HG03354 (cell line): ENCODE measurements around the gene TCOF1.
"Not testable (repeated sequence)": the region's sequence is repeated elsewhere in the genome, so short reads cannot be mapped to it uniquely, and the experiment has no call there.

ENCODE experiments used
- ATAC-seq: cut with Tn5 transposase; IDR thresholded peaks from one replicate; pipeline ENCODE4 v1.9.1; 2021; ENCODE audit warnings: mild to moderate bottlenecking; ENCODE audit not compliant: unreplicated experiment, poor library complexity, severe bottlenecking

TCOF1 gene

DNA sequence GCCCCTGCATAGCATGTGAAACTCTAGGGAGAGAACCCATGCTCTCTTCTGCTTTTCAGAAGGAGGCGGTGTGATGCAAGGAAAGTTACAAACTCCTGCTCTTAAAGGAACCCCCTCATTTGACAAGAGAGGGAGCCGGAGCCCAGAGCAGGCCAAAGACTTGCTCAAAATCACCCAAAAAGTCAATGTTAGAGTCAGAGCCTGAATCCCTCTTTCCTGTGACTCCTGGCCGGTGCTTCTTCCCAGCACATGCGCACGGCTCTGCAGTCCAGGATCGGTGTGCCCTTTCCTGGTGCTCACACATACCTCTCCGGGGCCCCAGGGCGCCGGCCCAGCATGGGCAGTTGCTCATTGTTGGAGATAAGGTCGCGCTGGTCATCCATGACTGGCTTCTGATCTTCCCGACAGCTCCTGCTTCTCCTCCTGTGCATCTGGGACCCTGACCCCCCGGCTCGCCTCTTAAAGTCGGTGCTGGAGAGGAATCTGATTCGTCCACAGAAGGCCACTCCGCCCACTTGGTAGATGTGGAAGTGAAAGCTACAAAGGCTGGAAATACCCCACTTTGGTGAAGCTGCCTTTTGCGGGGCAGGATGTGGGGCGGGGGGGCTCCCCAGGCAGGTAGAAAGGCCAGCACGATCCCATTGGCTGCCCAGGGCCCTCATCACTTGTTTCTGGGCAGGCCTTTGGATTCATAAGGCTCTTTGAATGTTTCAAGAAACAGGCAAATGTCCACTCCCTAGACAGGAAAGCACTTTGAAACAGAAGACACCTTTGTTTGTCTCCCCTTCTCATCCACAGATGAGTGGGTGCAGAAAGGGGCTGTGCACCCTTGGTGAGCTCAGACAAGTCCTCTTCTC is 55.0 kb downstream of the TCOF1 start, which contains the start of gene CD74:
Gene CD74, minus strand, starts transcription at position 592 of the 857 bp plus-strand sequence. Its CDS starts 161 bp downstream, at position 431.
- peak; percentile 75 for ATAC-seq

- ATAC-seq = no peak
Measured at GRCh38 chr5:150413176-150413901, 55.8 kb downstream of the TCOF1 start.

GRCh38 chr5:150413902-150414790 is 56.6 kb downstream of the TCOF1 start:
- not testable (repeated sequence) for ATAC-seq

GRCh38 chr5:150419630-150420270 is 62.3 kb downstream of the TCOF1 start:
- ATAC-seq = peak; percentile 77

GRCh38 chr5:150422075-150422474 is 64.6 kb downstream of the TCOF1 start:
- no peak for ATAC-seq

GRCh38 chr5:150422758-150423157 is 65.3 kb downstream of the TCOF1 start:
- no peak for ATAC-seq

GRCh38 chr5:150426165-150426564 is 68.7 kb downstream of the TCOF1 start:
- not testable (repeated sequence) for ATAC-seq

GRCh38 chr5:150428106-150428876 is 70.8 kb downstream of the TCOF1 start:
- no peak for ATAC-seq

DNA sequence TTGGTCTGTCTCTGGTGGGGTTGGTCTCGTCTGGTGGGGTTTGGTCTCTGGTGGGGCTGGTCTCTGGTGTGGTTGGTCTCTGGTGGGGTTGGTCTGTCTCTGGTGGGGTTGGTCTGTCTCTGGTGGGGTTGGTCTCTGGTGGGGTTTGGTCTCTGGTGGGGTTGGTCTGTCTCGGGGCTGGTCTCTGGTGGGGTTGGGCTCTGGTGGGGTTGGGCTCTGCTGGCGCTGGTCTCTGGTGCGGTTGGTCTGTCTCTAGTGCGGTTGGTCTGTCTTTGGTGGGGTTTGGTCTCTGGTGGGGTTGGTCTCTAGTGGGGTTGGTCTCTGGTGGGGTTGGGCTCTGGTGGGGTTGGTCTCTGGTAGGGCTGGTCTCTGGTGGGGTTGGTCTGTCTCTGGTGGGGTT is 71.5 kb downstream of the TCOF1 start:
- no peak for ATAC-seq

GRCh38 chr5:150429410-150429873 is 71.9 kb downstream of the TCOF1 start:
- peak; percentile 83 for ATAC-seq

GRCh38 chr5:150431048-150431447 is 73.6 kb downstream of the TCOF1 start:
- ATAC-seq = no peak

DNA sequence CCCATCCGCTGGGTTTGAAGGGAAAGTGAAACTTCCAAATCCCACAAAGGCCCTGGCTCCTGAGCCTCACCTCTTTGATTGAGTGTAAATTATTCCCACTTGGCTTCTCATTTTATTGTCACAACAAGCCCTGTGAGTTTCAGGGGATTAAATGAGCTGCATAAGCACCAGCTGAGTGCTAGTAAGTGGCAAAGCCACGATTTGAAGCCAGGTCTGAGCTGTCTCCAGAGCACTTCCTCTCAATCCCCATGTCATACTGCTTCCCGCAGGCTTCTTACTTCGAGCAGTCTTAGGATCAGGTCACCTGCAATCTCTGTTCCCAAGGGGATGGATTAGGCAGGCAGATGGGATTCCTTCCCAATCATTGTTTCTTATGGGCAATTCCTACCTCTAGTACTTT is 74.1 kb downstream of the TCOF1 start:
- no peak for ATAC-seq

DNA sequence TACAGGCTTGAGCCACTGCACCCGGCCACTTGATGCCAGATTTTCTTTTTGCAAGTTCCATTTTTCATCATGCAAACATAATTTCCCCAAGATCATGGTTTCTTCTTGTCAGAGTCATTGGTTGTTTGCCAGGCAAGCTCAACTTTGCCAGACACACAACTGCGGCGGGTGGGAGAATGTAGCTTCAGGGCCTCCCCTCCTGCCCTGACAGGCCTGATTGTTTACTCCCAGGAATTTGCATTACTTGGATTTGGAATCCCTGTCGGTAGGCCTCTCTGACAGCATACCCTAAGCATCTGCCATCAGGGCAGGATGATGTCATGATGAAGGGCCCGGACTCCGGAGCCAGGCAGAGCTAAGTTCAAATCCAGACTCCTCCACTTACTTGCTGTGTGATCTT is 77.0 kb downstream of the TCOF1 start:
- no peak for ATAC-seq

- ATAC-seq = peak; percentile 97
Measured at GRCh38 chr5:150436141-150436680, 78.7 kb downstream of the TCOF1 start.

DNA sequence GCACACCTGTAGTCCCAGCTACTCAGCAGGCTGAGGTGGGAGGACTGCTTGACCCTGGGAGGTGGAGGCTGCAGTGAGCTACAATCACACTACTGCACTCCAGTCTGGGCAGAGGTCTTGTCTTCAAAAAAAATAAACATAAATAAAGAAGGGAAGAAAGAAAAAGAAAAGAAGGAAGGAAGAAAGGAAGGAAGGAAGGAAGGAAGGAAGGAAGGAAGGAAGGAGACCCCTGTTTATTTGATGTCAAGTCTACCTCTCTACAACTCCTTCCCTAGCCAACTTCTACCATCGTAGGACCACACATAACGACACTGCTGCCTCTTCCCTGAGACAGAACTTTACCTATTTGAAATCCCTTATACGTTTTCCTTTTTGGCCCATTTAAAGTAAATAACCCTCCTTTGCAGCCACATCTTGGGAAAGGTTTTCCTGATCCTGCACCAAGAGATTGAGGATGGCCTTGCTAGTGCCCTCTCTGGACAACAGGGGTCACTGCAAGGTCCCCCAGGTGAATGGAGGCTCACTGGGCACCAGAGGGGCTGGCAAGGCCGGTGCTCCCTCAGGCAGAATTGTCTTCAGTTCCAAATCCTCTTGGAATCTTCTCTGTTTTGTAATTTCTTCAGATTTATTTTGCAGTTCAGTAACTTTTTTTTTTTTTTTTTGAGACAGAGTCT is 81.5 kb downstream of the TCOF1 start:
- ATAC-seq = no peak

DNA sequence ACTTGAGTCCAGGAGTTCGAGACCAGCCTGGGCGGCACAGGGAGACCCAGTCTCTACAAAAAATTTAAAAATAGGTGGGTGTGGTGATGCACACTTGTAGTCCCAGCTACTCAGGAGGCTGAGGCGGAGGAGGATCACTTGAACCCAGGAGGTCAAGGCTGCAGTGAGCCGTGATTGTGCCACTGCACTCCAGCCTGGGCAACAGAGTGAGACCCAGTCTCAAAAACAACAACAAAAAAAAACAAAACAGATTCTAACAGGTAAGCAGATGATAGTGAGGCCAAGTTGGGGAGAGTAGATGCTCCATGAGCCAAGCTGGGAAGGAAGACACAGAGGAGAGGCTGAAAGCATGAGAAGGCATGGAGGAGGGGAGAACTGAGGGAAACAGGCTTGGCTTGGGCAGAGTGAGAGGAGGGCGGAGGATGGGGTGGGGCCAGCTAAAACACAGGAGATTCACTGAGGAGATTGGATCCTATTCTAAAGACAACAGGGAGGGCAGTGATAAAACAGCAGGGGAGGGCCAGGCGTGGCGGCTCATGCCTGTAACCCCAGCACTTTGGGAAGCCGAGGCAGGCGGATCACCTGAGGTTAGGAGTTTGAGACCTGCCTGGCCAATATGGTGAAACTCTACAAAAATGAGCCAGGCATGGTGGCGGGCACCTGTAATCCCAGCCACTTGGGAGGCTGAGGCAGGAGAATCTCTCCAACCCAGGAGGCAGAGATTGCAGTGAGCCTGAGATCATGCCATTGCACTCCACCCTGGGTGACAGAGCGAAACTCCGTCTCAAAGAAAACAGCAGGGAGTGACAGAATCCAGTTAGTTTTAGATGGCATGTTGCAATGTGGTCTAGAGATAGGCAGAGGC is 83.7 kb downstream of the TCOF1 start:
- no peak for ATAC-seq
